Fibroblast of lung (primary cell): ENCODE results near the gene ERGIC1. TPM values are rescaled to one million over a fixed set of nuclear protein-coding genes. Genes with fewer than 3 reads are reported as not detected.
A peak's percentile ranks its signal among the peaks of the same experiment; 100 is the strongest.

ENCODE experiments used
- DNase-seq, 2 donors: peaks; one replicate each; pipeline versions ENCODE4 v3.0.0 to v3.0.0-alpha.2; 2010; ENCODE audit warnings: low read depth in 2 of 2
- H2AFZ ChIP-seq: 2 replicates; pipeline ENCODE4 v1.5.1; 2012; ENCODE audit warnings: low read length, control low read depth, inconsistent platforms
- H3K27ac ChIP-seq: 2 replicates; pipeline ENCODE4 v1.5.1; 2011; ENCODE audit warnings: low read length, control low read depth; ENCODE audit not compliant: insufficient read depth
- H3K27me3 ChIP-seq: 2 replicates; pipeline ENCODE4 v1.5.1; 2011; ENCODE audit warnings: mild to moderate bottlenecking, low read length; ENCODE audit not compliant: control insufficient read depth, insufficient read depth
- H3K36me3 ChIP-seq: 2 replicates; pipeline ENCODE4 v1.5.1; 2011; ENCODE audit warnings: low read length; ENCODE audit not compliant: control insufficient read depth, insufficient read depth
- H3K4me1 ChIP-seq: 2 replicates; pipeline ENCODE4 v1.5.1; 2011; ENCODE audit warnings: low read length; ENCODE audit not compliant: control insufficient read depth, insufficient read depth; ENCODE audit errors: extremely low read depth
- H3K4me2 ChIP-seq: 2 replicates; pipeline ENCODE4 v1.5.1; 2011; ENCODE audit warnings: low read length, control low read depth; ENCODE audit not compliant: insufficient read depth; ENCODE audit errors: extremely low read depth
- H3K4me3 ChIP-seq, 4 experiments: fragments of 200-600 bp in 1 of 4; sonication (generic) in 1 of 4; replicated peaks in 1 of 4; 2 replicates each; pipeline ENCODE4 v1.5.1; 2011 to 2016; ENCODE audit warnings: low read length in 4 of 4, low read depth in 3 of 4, mild to moderate bottlenecking in 3 of 4, control low read depth in 2 of 4, inconsistent platforms in 1 of 4, mixed read lengths in 1 of 4; ENCODE audit not compliant: insufficient read depth in 1 of 4; ENCODE audit errors: control extremely low read depth in 1 of 4
- H3K79me2 ChIP-seq: 2 replicates; pipeline ENCODE4 v1.5.1; 2012; ENCODE audit warnings: mild to moderate bottlenecking, low read length, inconsistent platforms; ENCODE audit not compliant: control insufficient read depth, insufficient read depth
- H3K9ac ChIP-seq: 2 replicates; pipeline ENCODE4 v1.5.1; 2011; ENCODE audit warnings: mild to moderate bottlenecking, low read length, control low read depth; ENCODE audit not compliant: insufficient read depth
- H3K9me3 ChIP-seq: 2 replicates; pipeline ENCODE4 v1.5.1; 2012; ENCODE audit warnings: low read depth, low read length; ENCODE audit not compliant: control insufficient read depth, insufficient read depth
- H4K20me1 ChIP-seq: 2 replicates; pipeline ENCODE4 v1.5.1; 2011; ENCODE audit warnings: low read length; ENCODE audit not compliant: control insufficient read depth, insufficient read depth; ENCODE audit errors: extremely low read depth
- EZH2 ChIP-seq: IDR thresholded peaks from 2 replicates; pipeline ENCODE4 v1.5.1; 2012; ENCODE audit warnings: low read length, control low read depth, mild to moderate bottlenecking; ENCODE audit errors: missing control alignments
- polyA plus RNA-seq, 2 donors: library from polyadenylated mRNA; depleted of rRNA in 1 of 2; stranded (reverse) in 1 of 2; unstranded in 1 of 2; fragments of >200 nt; gene quantifications; 2 replicates each; pipeline ENCODE4 v1.2.1, GENCODE V29; 2011 to 2012; ENCODE audit warnings: missing spikeins in 1 of 2
- total RNA-seq: library from RNA; depleted of rRNA; stranded (reverse); fragments of >200 nt; gene quantifications from 2 replicates; pipeline ENCODE4 v1.2.1, GENCODE V29; 2014
- TF ChIP-seq, protein P1 (sequence below), 2 donors: IDR thresholded peaks in 1 of 2; conservative IDR thresholded peaks in 1 of 2; 1 replicate in 1 of 2; 2 replicates in 1 of 2; pipeline ENCODE4 v1.5.1; 2011 to 2012; ENCODE audit warnings: low read length in 2 of 2, control low read depth in 1 of 2, inconsistent platforms in 1 of 2, low read depth in 1 of 2, mild to moderate bottlenecking in 1 of 2

Gene ERGIC1
- total and polyA plus RNA-seq, 2 donors (not counting 1 experiment from before 2014, with no cell fraction given), result 113 to 171 TPM

GRCh38 chr5:172950176-172950965 lies 116.3 kb downstream of the ERGIC1 start:
- H3K4me2 ChIP-seq, result no peak overlapping the region
- H3K9ac ChIP-seq, result no peak overlapping the region
- H3K4me1 ChIP-seq, result peaks cover 12% of the 10 kb centered on the region
- H4K20me1 ChIP-seq, result no peaks in the 10 kb centered on the region
- H3K9me3 ChIP-seq, result no peaks in the 10 kb centered on the region
- no peaks in the 10 kb centered on the region for H3K79me2 ChIP-seq
- DNase-seq, result no peak
- H3K27ac ChIP-seq, result no peak overlapping the region
- H3K4me3 ChIP-seq, result no peak overlapping the region
- no peaks in the 10 kb centered on the region for H3K27me3 ChIP-seq
- no peak overlapping the region for H2AFZ ChIP-seq
- peaks cover 7% of the 10 kb centered on the region for H3K36me3 ChIP-seq
- TF ChIP-seq, protein P1, sequence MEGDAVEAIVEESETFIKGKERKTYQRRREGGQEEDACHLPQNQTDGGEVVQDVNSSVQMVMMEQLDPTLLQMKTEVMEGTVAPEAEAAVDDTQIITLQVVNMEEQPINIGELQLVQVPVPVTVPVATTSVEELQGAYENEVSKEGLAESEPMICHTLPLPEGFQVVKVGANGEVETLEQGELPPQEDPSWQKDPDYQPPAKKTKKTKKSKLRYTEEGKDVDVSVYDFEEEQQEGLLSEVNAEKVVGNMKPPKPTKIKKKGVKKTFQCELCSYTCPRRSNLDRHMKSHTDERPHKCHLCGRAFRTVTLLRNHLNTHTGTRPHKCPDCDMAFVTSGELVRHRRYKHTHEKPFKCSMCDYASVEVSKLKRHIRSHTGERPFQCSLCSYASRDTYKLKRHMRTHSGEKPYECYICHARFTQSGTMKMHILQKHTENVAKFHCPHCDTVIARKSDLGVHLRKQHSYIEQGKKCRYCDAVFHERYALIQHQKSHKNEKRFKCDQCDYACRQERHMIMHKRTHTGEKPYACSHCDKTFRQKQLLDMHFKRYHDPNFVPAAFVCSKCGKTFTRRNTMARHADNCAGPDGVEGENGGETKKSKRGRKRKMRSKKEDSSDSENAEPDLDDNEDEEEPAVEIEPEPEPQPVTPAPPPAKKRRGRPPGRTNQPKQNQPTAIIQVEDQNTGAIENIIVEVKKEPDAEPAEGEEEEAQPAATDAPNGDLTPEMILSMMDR (conservative IDR thresholded peaks at IDR 0.05 in 1 of 2, IDR thresholded peaks at IDR 0.05 in 1 of 2; ENCODE audit: low read depth in 1 of 2, low read length in 2 of 2), result no peak
- TF ChIP-seq EZH2, result no peak

GRCh38 chr5:172951371-172952033 lies 117.5 kb downstream of the ERGIC1 start:
- no peak overlapping the region for H3K4me3 ChIP-seq
- no peak overlapping the region for H3K4me2 ChIP-seq
- H4K20me1 ChIP-seq, result no peaks in the 10 kb centered on the region
- H3K27ac ChIP-seq, result peak overlapping the region; percentile 29
- H3K9me3 ChIP-seq, result no peaks in the 10 kb centered on the region
- peaks cover 19% of the 10 kb centered on the region for H3K4me1 ChIP-seq
- no peaks in the 10 kb centered on the region for H3K79me2 ChIP-seq
- TF ChIP-seq, protein P1 (conservative IDR thresholded peaks at IDR 0.05 in 1 of 2, IDR thresholded peaks at IDR 0.05 in 1 of 2; ENCODE audit: low read depth in 1 of 2, low read length in 2 of 2), result no peak
- TF ChIP-seq EZH2, result no peak
- no peaks in the 10 kb centered on the region for H3K27me3 ChIP-seq
- H3K36me3 ChIP-seq, result peaks cover 4% of the 10 kb centered on the region
- no peak for DNase-seq
- no peak overlapping the region for H2AFZ ChIP-seq
- H3K9ac ChIP-seq, result no peak overlapping the region

GRCh38 chr5:172952034-172952511 lies 118.0 kb downstream of the ERGIC1 start:
- Histone ChIP-seq H3K36me3 (peaks cover 4% of the 10 kb centered on the region), H3K79me2 (no peaks in the 10 kb centered on the region), H3K4me1 (peaks cover 19% of the 10 kb centered on the region), H3K9me3 (no peaks in the 10 kb centered on the region), H3K9ac (no peak overlapping the region), H3K27me3 (no peaks in the 10 kb centered on the region), H3K4me2 (peak overlapping the region; percentile 28), H3K27ac (peak overlapping the region; percentile 29), H4K20me1 (no peaks in the 10 kb centered on the region), H3K4me3 (no peak overlapping the region), H2AFZ (no peak overlapping the region)
- peak in 1 of 2 donors; percentile 79 for DNase-seq
- TF ChIP-seq, protein P1 (conservative IDR thresholded peaks at IDR 0.05 in 1 of 2, IDR thresholded peaks at IDR 0.05 in 1 of 2; ENCODE audit: low read depth in 1 of 2, low read length in 2 of 2), result no peak
- TF ChIP-seq EZH2, result no peak
